Type B pancreatic cell (in vitro differentiated cells): ENCODE results near the gene ZMIZ1. TPM values are rescaled to one million over a fixed set of nuclear protein-coding genes. Genes with fewer than 3 reads are reported as not detected.

Experiments
- DNase-seq: peaks from one replicate; pipeline ENCODE4 v3.0.0; 2021; ENCODE audit warnings: mixed read lengths; ENCODE audit not compliant: unreplicated experiment; ENCODE audit errors: extremely low spot score
- H3K27ac Mint-ChIP-seq: 2 replicates; pipeline ENCODE4 v1.8.0; 2021; ENCODE audit warnings: mild to moderate bottlenecking, mixed read lengths
- H3K27me3 Mint-ChIP-seq: 2 replicates; pipeline ENCODE4 v1.8.0; 2021; ENCODE audit warnings: mixed read lengths
- H3K36me3 Mint-ChIP-seq: 2 replicates; pipeline ENCODE4 v1.8.0; 2021; ENCODE audit warnings: mixed read lengths
- H3K4me1 Mint-ChIP-seq: one replicate; pipeline ENCODE4 v1.8.0; 2021; ENCODE audit warnings: mixed read lengths; ENCODE audit not compliant: unreplicated experiment
- H3K4me3 Mint-ChIP-seq: 2 replicates; pipeline ENCODE4 v1.8.0; 2021; ENCODE audit warnings: mild to moderate bottlenecking, mixed read lengths
- H3K9me3 Mint-ChIP-seq: 2 replicates; pipeline ENCODE4 v1.8.0; 2021; ENCODE audit warnings: mixed read lengths
- CTCF ChIP-seq: fragments of 200-600 bp; sonication (generic); conservative IDR thresholded peaks from 2 replicates; pipeline ENCODE4 v1.5.0; 2021; ENCODE audit warnings: antibody characterized with exemption, mild to moderate bottlenecking
- total RNA-seq: library from RNA; stranded (reverse); gene quantifications from 2 replicates; pipeline ENCODE4 v1.2.1, GENCODE V29; 2021; ENCODE audit warnings: low replicate concordance

ZMIZ1 gene
- total RNA-seq, 1 donor from 2014 or later = 102 TPM

- H3K4me1 Mint-ChIP-seq = peaks cover 63% of the 10 kb centered on the region
Observed at GRCh38 chr10:79098061-79098460, 29.3 kb downstream of the ZMIZ1 start.

GRCh38 chr10:79098596-79099015 lies 29.8 kb downstream of the ZMIZ1 start:
- Mint-ChIP-seq H3K27ac (no peak overlapping the region), H3K4me1 (peaks cover 61% of the 10 kb centered on the region), H3K27me3 (no peaks in the 10 kb centered on the region), H3K36me3 (peaks cover 4% of the 10 kb centered on the region), H3K9me3 (no peaks in the 10 kb centered on the region), H3K4me3 (no peak overlapping the region)
- DNase-seq = no peak
- TF ChIP-seq CTCF = no peak

More at GRCh38 chr10:79098061-79098460, 29.3 kb downstream of the ZMIZ1 start:
- Mint-ChIP-seq H3K9me3 (no peaks in the 10 kb centered on the region), H3K27ac (peak overlapping the region; percentile 70), H3K36me3 (peaks cover 4% of the 10 kb centered on the region), H3K4me3 (no peak overlapping the region), H3K27me3 (no peaks in the 10 kb centered on the region)
- no peak for TF ChIP-seq CTCF
- DNase-seq = no peak

GRCh38 chr10:79099898-79100448 lies 31.2 kb downstream of the ZMIZ1 start:
- H3K36me3 Mint-ChIP-seq = peaks cover 4% of the 10 kb centered on the region
- no peaks in the 10 kb centered on the region for H3K27me3 Mint-ChIP-seq
- H3K4me1 Mint-ChIP-seq = peaks cover 59% of the 10 kb centered on the region
- no peak for TF ChIP-seq CTCF
- DNase-seq = no peak
- no peak overlapping the region for H3K4me3 Mint-ChIP-seq
- peak overlapping the region; percentile 75 for H3K27ac Mint-ChIP-seq
- H3K9me3 Mint-ChIP-seq = no peaks in the 10 kb centered on the region

GRCh38 chr10:79100771-79101170 lies 32.0 kb downstream of the ZMIZ1 start:
- peaks cover 58% of the 10 kb centered on the region for H3K4me1 Mint-ChIP-seq
- H3K27ac Mint-ChIP-seq = peak overlapping the region; percentile 71
- no peak for DNase-seq
- H3K4me3 Mint-ChIP-seq = peak overlapping the region; percentile 33
- H3K36me3 Mint-ChIP-seq = peaks cover 4% of the 10 kb centered on the region
- no peaks in the 10 kb centered on the region for H3K9me3 Mint-ChIP-seq
- H3K27me3 Mint-ChIP-seq = no peaks in the 10 kb centered on the region
- no peak for TF ChIP-seq CTCF

GRCh38 chr10:79101560-79102497 lies 33.1 kb downstream of the ZMIZ1 start:
- H3K4me1 Mint-ChIP-seq = peaks cover 54% of the 10 kb centered on the region
- no peak for TF ChIP-seq CTCF
- DNase-seq = no peak
- peak overlapping the region; percentile 71 for H3K27ac Mint-ChIP-seq
- H3K4me3 Mint-ChIP-seq = peak overlapping the region; percentile 56
- H3K27me3 Mint-ChIP-seq = no peaks in the 10 kb centered on the region
- no peaks in the 10 kb centered on the region for H3K9me3 Mint-ChIP-seq
- H3K36me3 Mint-ChIP-seq = peaks cover 4% of the 10 kb centered on the region
